Measurements from ENCODE around the gene TDRD6.
"Not testable (repeated sequence)": the region's sequence is repeated elsewhere in the genome, so short reads cannot be mapped to it uniquely, and the experiment has no call there.

DNA sequence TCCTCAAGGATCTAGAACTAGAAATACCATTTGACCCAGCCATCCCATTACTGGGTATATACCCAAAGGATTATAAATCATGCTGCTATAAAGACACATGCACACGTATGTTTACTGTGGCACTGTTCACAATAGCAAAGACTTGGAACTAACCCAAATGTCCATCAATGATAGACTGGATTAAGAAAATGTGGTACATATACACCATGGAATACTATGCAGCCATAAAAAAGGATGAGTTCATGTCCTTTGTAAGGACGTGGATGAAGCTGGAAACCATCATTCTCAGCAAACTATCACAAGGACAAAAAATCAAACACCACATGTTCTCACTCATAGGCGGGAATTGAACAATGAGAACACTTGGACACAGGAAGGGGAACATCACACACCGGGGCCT is 39.6 kb upstream of the TDRD6 start:
- TF ChIP-seq RBBP5 (conservative IDR thresholded peaks at IDR 0.05); CTCF (IDR thresholded peaks at IDR 0.05 in 2 of 3, conservative IDR thresholded peaks at IDR 0.05 in 1 of 3; ENCODE audit: control insufficient read depth in 2 of 3, extremely low read depth in 1 of 3, insufficient read depth in 1 of 3, low read depth in 3 of 3, low read length in 3 of 3); RCOR1 (conservative IDR thresholded peaks at IDR 0.05; ENCODE audit: low read depth, low read length); POLR2A (IDR thresholded peaks at IDR 0.05; ENCODE audit: low read depth, low read length); SP1 (IDR thresholded peaks at IDR 0.05; ENCODE audit: low read depth, low read length); RB1 (IDR thresholded peaks at IDR 0.05; ENCODE audit: borderline replicate concordance); NFYB (IDR thresholded peaks at IDR 0.05; ENCODE audit: insufficient read depth, low read depth, low read length); EGR1 (IDR thresholded peaks at IDR 0.05; ENCODE audit: borderline replicate concordance in 1 of 2, low read depth in 2 of 2, low read length in 2 of 2); ZNF24 (IDR thresholded peaks at IDR 0.05); POLR2AphosphoS5 (IDR thresholded peaks at IDR 0.05; ENCODE audit: low read length): not testable (repeated sequence)
